H1 (cell line): ENCODE results near the gene CTDP1. TPM values are rescaled to one million over a fixed set of nuclear protein-coding genes. Genes with fewer than 3 reads are reported as not detected.

Experiments
- SAP30 ChIP-seq: fragments of 300-600 bp; sonication (generic); IDR thresholded peaks from 2 replicates; pipeline ENCODE4 v1.7.1; 2012; ENCODE audit warnings: low read length, moderate library complexity, mild to moderate bottlenecking, inconsistent platforms; ENCODE audit not compliant: insufficient read depth, insufficient replicate concordance
- polyA plus RNA-seq, 7 experiments: library from polyadenylated mRNA; depleted of rRNA in 3 of 7; stranded (reverse) in 5 of 7; unstranded in 2 of 7; fragments of >200 nt in 5 of 7; fragments of 200-250 nt in 2 of 7; gene quantifications; 1 replicate in 5 of 7; 2 replicates in 1 of 7; 4 replicates in 1 of 7; pipeline versions ENCODE4 v1.2.1 to v1.2.3, GENCODE V29; 2011 to 2013; ENCODE audit warnings: missing spikeins in 2 of 7, mixed read lengths in 2 of 7
- total RNA-seq: library from RNA; stranded (reverse); fragmentation: NEBNext Ultra II Directional; extraction: Animal tissue kit (Norgen Biotek cat#: 25700); gene quantifications from 2 replicates; pipeline ENCODE4 v1.2.1, GENCODE V29; 2021
- TF ChIP-seq, protein P1 (sequence below): fragments of 300-600 bp; sonication (generic); IDR thresholded peaks from 2 replicates; pipeline ENCODE4 v1.7.1; 2012; ENCODE audit warnings: low read length, moderate library complexity, mild to moderate bottlenecking, inconsistent platforms; ENCODE audit not compliant: insufficient replicate concordance

The CTDP1 gene
- total and polyA plus RNA-seq, 2 of the 8 experiments (the other 6 are each of a cell fraction or from before 2014, with no cell fraction given): 16.6 to 37.0 TPM

DNA sequence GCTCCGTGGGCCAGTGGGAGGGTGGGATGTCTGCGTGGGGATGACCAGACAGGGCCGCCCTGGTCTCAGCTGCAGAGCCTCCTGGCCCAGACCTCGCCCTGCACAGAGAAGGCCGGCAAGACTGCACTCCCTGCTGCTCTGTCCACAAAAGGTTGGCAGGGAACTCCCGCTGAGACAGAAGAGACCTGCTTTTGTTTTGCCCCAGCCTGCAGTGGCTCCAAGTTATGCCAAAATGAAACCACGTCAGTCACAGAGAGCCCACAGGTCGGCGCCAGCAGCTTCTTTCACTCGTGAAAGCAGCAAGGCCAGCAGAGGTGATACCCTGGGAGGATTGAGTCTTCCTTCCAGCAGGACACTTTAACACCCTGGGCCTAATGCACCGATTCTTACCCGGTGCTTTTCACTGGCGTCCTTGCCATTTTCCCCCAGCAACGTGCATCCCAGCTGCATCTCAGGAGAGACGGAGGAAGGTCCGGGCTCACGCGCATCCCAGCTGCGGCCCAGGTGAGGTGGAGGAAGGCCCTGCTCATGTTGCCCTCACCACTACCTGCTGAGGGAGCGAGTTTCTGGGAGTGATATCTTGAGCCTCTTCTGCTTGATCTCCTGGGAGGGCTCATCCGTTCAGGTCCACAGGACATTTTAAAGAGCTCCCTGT lies 22.1 kb upstream of the CTDP1 start (continued):
- TF ChIP-seq, protein P1, sequence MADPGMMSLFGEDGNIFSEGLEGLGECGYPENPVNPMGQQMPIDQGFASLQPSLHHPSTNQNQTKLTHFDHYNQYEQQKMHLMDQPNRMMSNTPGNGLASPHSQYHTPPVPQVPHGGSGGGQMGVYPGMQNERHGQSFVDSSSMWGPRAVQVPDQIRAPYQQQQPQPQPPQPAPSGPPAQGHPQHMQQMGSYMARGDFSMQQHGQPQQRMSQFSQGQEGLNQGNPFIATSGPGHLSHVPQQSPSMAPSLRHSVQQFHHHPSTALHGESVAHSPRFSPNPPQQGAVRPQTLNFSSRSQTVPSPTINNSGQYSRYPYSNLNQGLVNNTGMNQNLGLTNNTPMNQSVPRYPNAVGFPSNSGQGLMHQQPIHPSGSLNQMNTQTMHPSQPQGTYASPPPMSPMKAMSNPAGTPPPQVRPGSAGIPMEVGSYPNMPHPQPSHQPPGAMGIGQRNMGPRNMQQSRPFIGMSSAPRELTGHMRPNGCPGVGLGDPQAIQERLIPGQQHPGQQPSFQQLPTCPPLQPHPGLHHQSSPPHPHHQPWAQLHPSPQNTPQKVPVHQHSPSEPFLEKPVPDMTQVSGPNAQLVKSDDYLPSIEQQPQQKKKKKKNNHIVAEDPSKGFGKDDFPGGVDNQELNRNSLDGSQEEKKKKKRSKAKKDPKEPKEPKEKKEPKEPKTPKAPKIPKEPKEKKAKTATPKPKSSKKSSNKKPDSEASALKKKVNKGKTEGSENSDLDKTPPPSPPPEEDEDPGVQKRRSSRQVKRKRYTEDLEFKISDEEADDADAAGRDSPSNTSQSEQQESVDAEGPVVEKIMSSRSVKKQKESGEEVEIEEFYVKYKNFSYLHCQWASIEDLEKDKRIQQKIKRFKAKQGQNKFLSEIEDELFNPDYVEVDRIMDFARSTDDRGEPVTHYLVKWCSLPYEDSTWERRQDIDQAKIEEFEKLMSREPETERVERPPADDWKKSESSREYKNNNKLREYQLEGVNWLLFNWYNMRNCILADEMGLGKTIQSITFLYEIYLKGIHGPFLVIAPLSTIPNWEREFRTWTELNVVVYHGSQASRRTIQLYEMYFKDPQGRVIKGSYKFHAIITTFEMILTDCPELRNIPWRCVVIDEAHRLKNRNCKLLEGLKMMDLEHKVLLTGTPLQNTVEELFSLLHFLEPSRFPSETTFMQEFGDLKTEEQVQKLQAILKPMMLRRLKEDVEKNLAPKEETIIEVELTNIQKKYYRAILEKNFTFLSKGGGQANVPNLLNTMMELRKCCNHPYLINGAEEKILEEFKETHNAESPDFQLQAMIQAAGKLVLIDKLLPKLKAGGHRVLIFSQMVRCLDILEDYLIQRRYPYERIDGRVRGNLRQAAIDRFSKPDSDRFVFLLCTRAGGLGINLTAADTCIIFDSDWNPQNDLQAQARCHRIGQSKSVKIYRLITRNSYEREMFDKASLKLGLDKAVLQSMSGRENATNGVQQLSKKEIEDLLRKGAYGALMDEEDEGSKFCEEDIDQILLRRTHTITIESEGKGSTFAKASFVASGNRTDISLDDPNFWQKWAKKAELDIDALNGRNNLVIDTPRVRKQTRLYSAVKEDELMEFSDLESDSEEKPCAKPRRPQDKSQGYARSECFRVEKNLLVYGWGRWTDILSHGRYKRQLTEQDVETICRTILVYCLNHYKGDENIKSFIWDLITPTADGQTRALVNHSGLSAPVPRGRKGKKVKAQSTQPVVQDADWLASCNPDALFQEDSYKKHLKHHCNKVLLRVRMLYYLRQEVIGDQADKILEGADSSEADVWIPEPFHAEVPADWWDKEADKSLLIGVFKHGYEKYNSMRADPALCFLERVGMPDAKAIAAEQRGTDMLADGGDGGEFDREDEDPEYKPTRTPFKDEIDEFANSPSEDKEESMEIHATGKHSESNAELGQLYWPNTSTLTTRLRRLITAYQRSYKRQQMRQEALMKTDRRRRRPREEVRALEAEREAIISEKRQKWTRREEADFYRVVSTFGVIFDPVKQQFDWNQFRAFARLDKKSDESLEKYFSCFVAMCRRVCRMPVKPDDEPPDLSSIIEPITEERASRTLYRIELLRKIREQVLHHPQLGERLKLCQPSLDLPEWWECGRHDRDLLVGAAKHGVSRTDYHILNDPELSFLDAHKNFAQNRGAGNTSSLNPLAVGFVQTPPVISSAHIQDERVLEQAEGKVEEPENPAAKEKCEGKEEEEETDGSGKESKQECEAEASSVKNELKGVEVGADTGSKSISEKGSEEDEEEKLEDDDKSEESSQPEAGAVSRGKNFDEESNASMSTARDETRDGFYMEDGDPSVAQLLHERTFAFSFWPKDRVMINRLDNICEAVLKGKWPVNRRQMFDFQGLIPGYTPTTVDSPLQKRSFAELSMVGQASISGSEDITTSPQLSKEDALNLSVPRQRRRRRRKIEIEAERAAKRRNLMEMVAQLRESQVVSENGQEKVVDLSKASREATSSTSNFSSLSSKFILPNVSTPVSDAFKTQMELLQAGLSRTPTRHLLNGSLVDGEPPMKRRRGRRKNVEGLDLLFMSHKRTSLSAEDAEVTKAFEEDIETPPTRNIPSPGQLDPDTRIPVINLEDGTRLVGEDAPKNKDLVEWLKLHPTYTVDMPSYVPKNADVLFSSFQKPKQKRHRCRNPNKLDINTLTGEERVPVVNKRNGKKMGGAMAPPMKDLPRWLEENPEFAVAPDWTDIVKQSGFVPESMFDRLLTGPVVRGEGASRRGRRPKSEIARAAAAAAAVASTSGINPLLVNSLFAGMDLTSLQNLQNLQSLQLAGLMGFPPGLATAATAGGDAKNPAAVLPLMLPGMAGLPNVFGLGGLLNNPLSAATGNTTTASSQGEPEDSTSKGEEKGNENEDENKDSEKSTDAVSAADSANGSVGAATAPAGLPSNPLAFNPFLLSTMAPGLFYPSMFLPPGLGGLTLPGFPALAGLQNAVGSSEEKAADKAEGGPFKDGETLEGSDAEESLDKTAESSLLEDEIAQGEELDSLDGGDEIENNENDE: no peak
- no peak for TF ChIP-seq SAP30
- TF ChIP-seq, all 59 proteins: peak for 5
